OCI-M1 (cell line): ENCODE measurements around the gene PLPP1.
A peak's percentile ranks its signal among the peaks of the same experiment; 100 is the strongest.

ENCODE experiments used
- DNase-seq: peaks from one replicate; lab custom pipeline; 2025; lab: John Stamatoyannopoulos, UW

The PLPP1 gene

DNA sequence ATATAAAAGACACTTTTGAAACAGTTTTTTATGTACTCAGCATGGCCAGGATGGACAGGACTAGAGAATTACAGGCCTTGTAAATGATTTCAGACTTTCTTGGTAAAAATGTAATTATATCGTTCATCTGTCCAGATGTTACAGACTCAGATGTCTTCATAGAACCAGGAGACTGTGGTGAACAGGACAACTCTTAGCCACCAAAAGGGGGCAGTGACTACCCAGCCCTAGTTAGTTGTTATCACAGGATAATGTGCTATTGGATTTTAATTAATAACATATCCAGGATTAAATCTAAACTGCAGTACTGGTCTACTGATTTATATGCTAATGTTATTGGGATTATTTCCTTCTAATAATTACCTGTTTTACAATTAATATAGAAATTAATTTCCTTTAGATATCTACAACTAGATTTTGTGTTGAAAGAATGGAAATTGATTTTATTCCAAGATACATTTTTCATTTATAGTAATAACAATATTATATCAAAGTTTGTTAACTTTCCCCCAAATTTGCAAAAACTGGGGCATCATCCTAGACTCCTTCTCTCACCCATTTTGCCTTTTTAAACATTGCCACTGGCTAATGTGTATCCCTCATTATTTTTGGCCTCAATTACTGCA lies 127.6 kb downstream of the PLPP1 start:
- DNase-seq, result peak; percentile 39

GRCh38 chr5:55406292-55406691 lies 128.5 kb downstream of the PLPP1 start:
- DNase-seq, result no peak

GRCh38 chr5:55402199-55402598 lies 132.6 kb downstream of the PLPP1 start:
- DNase-seq, result no peak

- DNase-seq, result no peak
These were observed 141.1 kb downstream of the PLPP1 start for GRCh38 chr5:55393501-55394175.

- DNase-seq, result no peak
These were observed 142.1 kb downstream of the PLPP1 start for GRCh38 chr5:55392669-55393068.

DNA sequence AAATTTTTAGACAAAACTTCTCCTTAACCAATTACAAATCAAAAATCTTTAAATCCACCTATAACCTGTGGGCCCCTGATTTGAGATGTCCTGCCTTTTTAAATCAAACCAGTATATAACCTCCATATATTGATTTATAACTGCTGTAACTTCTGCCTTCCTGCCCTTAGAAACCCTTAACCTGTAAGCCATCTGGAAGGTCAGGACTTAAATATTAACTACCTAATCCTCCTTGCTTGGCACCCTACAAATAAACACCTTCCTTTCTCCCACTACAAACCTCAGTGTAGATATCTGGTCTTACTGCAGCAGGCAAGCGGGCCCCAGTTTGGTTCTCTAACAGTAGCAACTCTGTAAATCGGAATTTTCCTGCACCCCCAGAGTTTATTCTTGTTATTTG lies 143.1 kb downstream of the PLPP1 start:
- DNase-seq, result no peak

DNA sequence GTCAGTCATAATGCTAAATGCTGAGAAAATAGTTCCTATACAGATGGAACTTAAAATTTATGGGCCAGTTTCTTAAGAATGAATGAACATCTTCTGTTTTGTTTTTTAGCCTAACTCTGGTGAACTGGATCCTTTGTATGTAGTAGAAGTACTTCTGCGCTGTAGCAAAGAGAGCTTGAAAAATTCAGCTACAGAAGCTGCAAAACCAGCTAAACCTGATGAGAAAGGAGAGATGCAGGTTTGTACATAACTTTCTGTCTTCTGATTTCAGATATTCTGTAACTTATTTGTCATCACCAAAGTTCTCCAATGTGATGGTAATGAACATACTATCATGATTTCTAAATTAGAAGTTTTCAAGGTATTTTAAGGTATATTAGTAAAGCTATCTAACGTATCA lies 146.9 kb downstream of the PLPP1 start:
- peak; percentile 14 for DNase-seq

DNA sequence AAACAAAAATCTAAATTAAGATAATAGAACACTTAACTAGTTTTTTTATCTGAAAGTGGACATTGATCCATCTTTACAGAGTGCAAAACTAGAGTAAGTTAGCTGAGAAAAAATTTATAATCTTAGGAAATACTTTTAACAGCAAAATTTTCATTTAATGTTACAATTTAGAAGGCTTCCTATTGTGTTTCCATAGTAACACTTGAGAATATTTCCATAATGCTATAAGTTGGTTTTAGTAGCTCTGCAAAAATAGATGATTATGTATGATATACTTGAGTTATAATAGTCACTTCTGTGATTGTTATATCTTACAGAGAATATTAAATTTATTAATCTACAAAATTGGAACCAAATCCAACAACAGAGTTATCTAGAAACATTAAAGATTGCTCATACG lies 148.4 kb downstream of the PLPP1 start:
- no peak for DNase-seq

DNA sequence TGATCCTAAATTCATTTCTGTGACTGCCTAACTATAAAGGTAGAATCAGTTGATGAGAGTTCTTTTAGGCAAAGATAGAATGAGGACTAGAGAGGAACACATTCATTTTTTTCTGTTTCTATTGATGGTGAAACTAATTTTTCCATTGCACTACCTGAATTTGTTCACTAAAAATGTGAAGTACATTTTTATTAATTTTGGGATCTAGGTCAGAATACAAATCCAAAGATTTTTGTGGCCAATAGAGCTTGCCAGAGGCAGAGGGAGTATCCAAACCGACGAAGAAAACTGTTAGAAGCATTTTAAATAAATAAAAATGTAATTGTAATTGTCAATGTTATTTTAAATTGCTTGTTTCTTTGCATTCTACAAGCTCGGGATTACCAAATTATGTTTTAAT lies 148.9 kb downstream of the PLPP1 start:
- DNase-seq, result no peak

DNA sequence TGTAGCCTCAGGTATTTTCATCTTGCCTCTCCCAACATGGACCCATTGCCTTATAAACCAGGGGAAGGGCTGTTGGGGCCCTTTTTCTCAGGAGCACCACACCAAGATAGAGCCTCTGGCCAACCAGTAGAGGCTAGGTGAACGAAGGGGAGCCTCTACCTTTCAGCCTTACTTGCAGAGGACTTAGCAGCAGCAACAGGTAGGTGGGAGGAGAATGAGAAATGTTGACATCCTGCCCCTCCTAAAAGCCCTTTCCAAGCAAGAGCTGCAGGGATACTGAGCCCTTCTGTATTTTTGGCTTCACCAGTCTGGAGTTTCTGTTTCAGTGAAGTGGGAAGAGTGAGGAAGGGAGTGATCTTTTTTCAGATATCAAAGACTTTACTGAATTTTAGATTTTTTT lies 149.5 kb downstream of the PLPP1 start:
- no peak for DNase-seq

DNA sequence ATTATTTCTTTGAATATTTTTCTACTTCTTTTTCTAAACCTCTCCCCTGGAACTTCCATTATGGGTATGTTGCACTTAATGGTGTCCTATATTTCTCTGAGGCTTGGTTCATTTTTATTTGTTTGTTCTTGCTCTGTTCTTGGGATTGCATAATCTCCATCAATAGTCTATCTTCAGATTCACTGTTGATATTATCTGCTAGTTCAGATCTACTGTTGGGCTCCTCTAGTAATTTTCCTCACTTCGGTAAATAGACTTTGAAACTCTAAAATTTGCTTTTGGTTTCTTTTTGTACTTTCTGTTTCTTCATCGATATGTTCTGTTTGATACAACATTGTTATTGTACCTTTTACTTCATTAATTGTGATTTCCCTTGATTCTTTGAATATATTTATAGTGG lies 150.7 kb downstream of the PLPP1 start:
- peak; percentile 18 for DNase-seq

GRCh38 chr5:55383254-55383653 lies 151.5 kb downstream of the PLPP1 start:
- DNase-seq, result peak; percentile 10

- DNase-seq, result no peak
These were observed 157.0 kb downstream of the PLPP1 start for GRCh38 chr5:55377810-55378209.
